Mammary epithelial cell (primary cell): ENCODE results near the gene KCNMB2.

Experiments used
- EZH2 ChIP-seq: IDR thresholded peaks from 2 replicates; pipeline ENCODE4 v1.6.1; 2012; ENCODE audit warnings: low read length, inconsistent platforms, borderline replicate concordance
- TF ChIP-seq, protein P1 (sequence below), 2 donors: IDR thresholded peaks in 1 of 2; conservative IDR thresholded peaks in 1 of 2; 2 replicates each; pipeline ENCODE4 v1.5.1; 2011 to 2012; ENCODE audit warnings: inconsistent platforms in 2 of 2, low read length in 2 of 2, mild to moderate bottlenecking in 2 of 2, control low read depth in 1 of 2, low read depth in 1 of 2; ENCODE audit not compliant: insufficient read depth in 1 of 2; ENCODE audit errors: extremely low read depth in 1 of 2

DNA sequence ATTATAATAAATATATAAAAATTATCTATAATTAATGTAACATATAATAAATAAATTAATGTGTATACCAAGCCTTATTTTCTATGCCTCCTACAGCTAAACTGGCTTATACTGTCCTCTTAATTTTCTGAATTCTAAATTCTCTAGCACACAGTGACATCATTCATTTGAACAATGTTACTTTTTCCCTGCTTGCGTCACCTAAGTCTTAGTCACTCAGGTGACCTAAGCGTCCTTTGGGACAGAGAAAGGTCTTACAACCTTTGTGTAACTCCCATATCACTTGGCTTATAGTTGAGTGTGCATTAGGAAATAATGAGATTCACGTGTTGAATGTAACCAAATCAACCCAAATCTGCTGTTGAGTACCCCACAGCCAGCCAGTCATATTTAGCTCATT, 48.5 kb upstream of the KCNMB2 start:
- TF ChIP-seq, protein P1, sequence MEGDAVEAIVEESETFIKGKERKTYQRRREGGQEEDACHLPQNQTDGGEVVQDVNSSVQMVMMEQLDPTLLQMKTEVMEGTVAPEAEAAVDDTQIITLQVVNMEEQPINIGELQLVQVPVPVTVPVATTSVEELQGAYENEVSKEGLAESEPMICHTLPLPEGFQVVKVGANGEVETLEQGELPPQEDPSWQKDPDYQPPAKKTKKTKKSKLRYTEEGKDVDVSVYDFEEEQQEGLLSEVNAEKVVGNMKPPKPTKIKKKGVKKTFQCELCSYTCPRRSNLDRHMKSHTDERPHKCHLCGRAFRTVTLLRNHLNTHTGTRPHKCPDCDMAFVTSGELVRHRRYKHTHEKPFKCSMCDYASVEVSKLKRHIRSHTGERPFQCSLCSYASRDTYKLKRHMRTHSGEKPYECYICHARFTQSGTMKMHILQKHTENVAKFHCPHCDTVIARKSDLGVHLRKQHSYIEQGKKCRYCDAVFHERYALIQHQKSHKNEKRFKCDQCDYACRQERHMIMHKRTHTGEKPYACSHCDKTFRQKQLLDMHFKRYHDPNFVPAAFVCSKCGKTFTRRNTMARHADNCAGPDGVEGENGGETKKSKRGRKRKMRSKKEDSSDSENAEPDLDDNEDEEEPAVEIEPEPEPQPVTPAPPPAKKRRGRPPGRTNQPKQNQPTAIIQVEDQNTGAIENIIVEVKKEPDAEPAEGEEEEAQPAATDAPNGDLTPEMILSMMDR (conservative IDR thresholded peaks at IDR 0.05 in 1 of 2, IDR thresholded peaks at IDR 0.05 in 1 of 2; ENCODE audit: extremely low read depth in 1 of 2, insufficient read depth in 1 of 2, low read depth in 1 of 2, low read length in 2 of 2) = no peak
- TF ChIP-seq EZH2 = no peak
